Esophagus (tissue), 2 donors: ENCODE results near the gene CLCN1. TPM values are rescaled to one million over a fixed set of nuclear protein-coding genes. Genes with fewer than 3 reads are reported as not detected.
A peak's percentile ranks its signal among the peaks of the same experiment; 100 is the strongest.
"Not testable (repeated sequence)": the region's sequence is repeated elsewhere in the genome, so short reads cannot be mapped to it uniquely, and the experiment has no call there.

ENCODE experiments used
- H3K27ac ChIP-seq, 2 donors: one replicate each; pipeline ENCODE4 v1.5.1; 2013; ENCODE audit warnings: low read depth in 2 of 2, mild to moderate bottlenecking in 2 of 2, inconsistent platforms in 1 of 2, low read length in 1 of 2, moderate library complexity in 1 of 2
- H3K27me3 ChIP-seq, 2 donors: one replicate each; pipeline ENCODE4 v1.6.1; 2013; ENCODE audit warnings: low read length in 2 of 2, control low read depth in 1 of 2, mild to moderate bottlenecking in 1 of 2; ENCODE audit not compliant: insufficient read depth in 2 of 2, control insufficient read depth in 1 of 2
- H3K36me3 ChIP-seq, 2 donors: one replicate each; pipeline ENCODE4 v1.6.1; 2013; ENCODE audit warnings: low read length in 1 of 2; ENCODE audit not compliant: control insufficient read depth in 2 of 2, insufficient read depth in 2 of 2
- H3K4me1 ChIP-seq, 2 donors: one replicate each; pipeline ENCODE4 v1.6.1; 2013; ENCODE audit warnings: low read length in 1 of 2; ENCODE audit not compliant: control insufficient read depth in 2 of 2, insufficient read depth in 2 of 2
- H3K4me3 ChIP-seq, 2 donors: one replicate each; pipeline ENCODE4 v1.5.1; 2013; ENCODE audit warnings: low read length in 2 of 2, mild to moderate bottlenecking in 2 of 2, low read depth in 1 of 2, moderate library complexity in 1 of 2
- H3K9me3 ChIP-seq, 2 donors: one replicate each; pipeline ENCODE4 v1.6.1; 2013; ENCODE audit warnings: mild to moderate bottlenecking in 2 of 2, low read depth in 1 of 2, low read length in 1 of 2, moderate library complexity in 1 of 2; ENCODE audit not compliant: control insufficient read depth in 2 of 2, insufficient read depth in 1 of 2
- WGBS, 2 donors: extraction: QIAGEN DNeasy Blood & Tissue Kit; methylation state at CpG; one replicate each; pipeline ENCODE4 v1.1.7; 2013; 5-methylcytosine and 5-hydroxymethylcytosine counted together
- polyA plus RNA-seq, 2 donors: library from polyadenylated mRNA; stranded (reverse); fragments of 200-250 nt; gene quantifications; one replicate each; pipeline ENCODE4 v1.2.3, GENCODE V29; 2013
- donor health status: healthy with polysubstance abuse.
- donor health status: Bipolar disorder and iron deficiency.

CLCN1 gene
- polyA plus RNA-seq, 2 donors: 0.31 to 0.44 TPM

- H3K36me3 ChIP-seq: peaks cover 10 to 68% of the 10 kb centered on the region in 2 donors
Measured at GRCh38 chr7:143392427-143392826, 76.5 kb downstream of the CLCN1 start.

GRCh38 chr7:143392875-143393266 lies 77.0 kb downstream of the CLCN1 start:
- Histone ChIP-seq H3K4me1 (peaks cover 0 to 10% of the 10 kb centered on the region in 2 donors), H3K4me3 (no peak overlapping the region), H3K27me3 (no peaks in the 10 kb centered on the region), H3K36me3 (peaks cover 13 to 69% of the 10 kb centered on the region in 2 donors), H3K9me3 (no peaks in the 10 kb centered on the region), H3K27ac (peak overlapping the region in 1 of 2 donors; percentile 33)
- 94 to 95% methylated on average over 6 of the region's 6 CpGs for WGBS, 2 donors

More at GRCh38 chr7:143392427-143392826, 76.5 kb downstream of the CLCN1 start:
- Histone ChIP-seq H3K4me1 (peaks cover 0 to 14% of the 10 kb centered on the region in 2 donors), H3K27ac (peak overlapping the region; percentile 53 to 70)
- H3K9me3 ChIP-seq, H3K27me3 ChIP-seq, H3K4me3 ChIP-seq: not testable (repeated sequence)
- WGBS, 2 donors: 81 to 87% methylated on average over 8 of the region's 8 CpGs

GRCh38 chr7:143393267-143394041 lies 77.5 kb downstream of the CLCN1 start:
- no peaks in the 10 kb centered on the region for H3K9me3 ChIP-seq
- no peaks in the 10 kb centered on the region for H3K27me3 ChIP-seq
- 81 to 82% methylated on average over 14 of the region's 14 CpGs for WGBS, 2 donors
- H3K27ac ChIP-seq: peak overlapping the region in 1 of 2 donors; percentile 33
- no peak overlapping the region for H3K4me3 ChIP-seq
- peaks cover 14 to 71% of the 10 kb centered on the region in 2 donors for H3K36me3 ChIP-seq
- peaks cover 0 to 10% of the 10 kb centered on the region in 2 donors for H3K4me1 ChIP-seq

- Histone ChIP-seq H3K27me3 (no peaks in the 10 kb centered on the region), H3K4me3 (no peak overlapping the region), H3K27ac (no peak overlapping the region), H3K36me3 (peaks cover 14 to 65% of the 10 kb centered on the region in 2 donors), H3K4me1 (peaks cover 0 to 10% of the 10 kb centered on the region in 2 donors), H3K9me3 (no peaks in the 10 kb centered on the region)
- WGBS, 2 donors: 96 to 97% methylated on average over 6 of the region's 6 CpGs
Measured at GRCh38 chr7:143394068-143394467, 78.2 kb downstream of the CLCN1 start.

- WGBS, 2 donors: 77 to 83% methylated on average over 6 of the region's 6 CpGs
- Histone ChIP-seq H3K4me3 (no peak overlapping the region), H3K4me1 (peaks cover 0 to 10% of the 10 kb centered on the region in 2 donors), H3K36me3 (peaks cover 17 to 66% of the 10 kb centered on the region in 2 donors), H3K9me3 (no peaks in the 10 kb centered on the region), H3K27ac (no peak overlapping the region), H3K27me3 (no peaks in the 10 kb centered on the region)
Measured at GRCh38 chr7:143394777-143395176, 78.9 kb downstream of the CLCN1 start.

GRCh38 chr7:143395187-143396149 lies 79.6 kb downstream of the CLCN1 start:
- Histone ChIP-seq H3K9me3 (no peaks in the 10 kb centered on the region), H3K27me3 (no peaks in the 10 kb centered on the region), H3K36me3 (peaks cover 18 to 63% of the 10 kb centered on the region in 2 donors), H3K4me3 (no peak overlapping the region), H3K27ac (no peak overlapping the region), H3K4me1 (peaks cover 0 to 10% of the 10 kb centered on the region in 2 donors)
- 68 to 70% methylated on average over 21 of the region's 21 CpGs for WGBS, 2 donors

- 78 to 83% methylated on average over 7 of the region's 7 CpGs for WGBS, 2 donors
- peaks cover 18 to 60% of the 10 kb centered on the region in 2 donors for H3K36me3 ChIP-seq
Measured at GRCh38 chr7:143396182-143396581, 80.3 kb downstream of the CLCN1 start.

GRCh38 chr7:143396625-143397556 lies 81.0 kb downstream of the CLCN1 start:
- peaks cover 18 to 57% of the 10 kb centered on the region in 2 donors for H3K36me3 ChIP-seq
- no peak overlapping the region for H3K27ac ChIP-seq
- no peak overlapping the region for H3K4me3 ChIP-seq
- no peaks in the 10 kb centered on the region for H3K27me3 ChIP-seq
- WGBS, 2 donors: 88 to 90% methylated on average over 28 of the region's 28 CpGs
- no peaks in the 10 kb centered on the region for H3K9me3 ChIP-seq
- peaks cover 0 to 2% of the 10 kb centered on the region in 2 donors for H3K4me1 ChIP-seq

More at GRCh38 chr7:143396182-143396581, 80.3 kb downstream of the CLCN1 start:
- peaks cover 0 to 8% of the 10 kb centered on the region in 2 donors for H3K4me1 ChIP-seq
- H3K9me3 ChIP-seq: no peaks in the 10 kb centered on the region
- no peak overlapping the region for H3K27ac ChIP-seq
- no peak overlapping the region for H3K4me3 ChIP-seq
- H3K27me3 ChIP-seq: no peaks in the 10 kb centered on the region
